Caco-2 (cell line): ENCODE measurements around the gene TMF1. TPM values are rescaled to one million over a fixed set of nuclear protein-coding genes. Genes with fewer than 3 reads are reported as not detected.

ENCODE experiments used
- BruUV-seq: library from RNA; stranded (reverse); fragments of 400-500 nt; replicated peaks from 2 replicates; lab custom pipeline; 2021; lab: Mats Ljungman, UMichigan
- CTCF ChIA-PET: fragments of 300-600 bp; sonication (Branson Sonifier 250); formaldehyde crosslinking; loops from one replicate; lab custom pipeline; 2022; ENCODE audit warnings: antibody characterized with exemption; lab: Charles Lee
- POLR2A ChIA-PET: fragments of 300-600 bp; sonication (Branson Sonifier 250); formaldehyde crosslinking; loops from one replicate; lab custom pipeline; 2022; ENCODE audit warnings: antibody characterized with exemption; lab: Charles Lee
- DNase-seq, 2 experiments: peaks; one replicate each; pipeline versions ENCODE4 v3.0.0 to v3.0.0-alpha.2; 2020 to 2022
- H3K27me3 ChIP-seq: replicated peaks from 2 replicates; pipeline ENCODE4 v1.6.0; 2011; ENCODE audit warnings: low read length; ENCODE audit not compliant: control insufficient read depth, insufficient read depth
- H3K36me3 ChIP-seq: 2 replicates; pipeline ENCODE4 v1.5.1; 2011; ENCODE audit warnings: low read length; ENCODE audit not compliant: control insufficient read depth, insufficient read depth
- H3K4me1 ChIP-seq: fragments of 250-450 bp; sonication (Bioruptor Pico); 2 replicates; pipeline ENCODE4 v1.5.1; 2020; ENCODE audit warnings: mild to moderate bottlenecking
- H3K4me3 ChIP-seq: 2 replicates; pipeline ENCODE4 v1.5.1; 2011; ENCODE audit warnings: low read depth, mild to moderate bottlenecking, control low read depth, low read length
- H3K9me3 ChIP-seq: fragments of 250-450 bp; sonication (Bioruptor Pico); 2 replicates; pipeline ENCODE4 v1.5.1; 2020; ENCODE audit warnings: mild to moderate bottlenecking, moderate library complexity
- H3K27ac Mint-ChIP-seq: one replicate; pipeline ENCODE4 v1.8.0; 2022; ENCODE audit warnings: mixed read lengths; ENCODE audit not compliant: unreplicated experiment
- H3K27me3 Mint-ChIP-seq: one replicate; pipeline ENCODE4 v1.8.0; 2022; ENCODE audit warnings: mixed read lengths; ENCODE audit not compliant: insufficient read depth, unreplicated experiment
- H3K36me3 Mint-ChIP-seq: one replicate; pipeline ENCODE4 v1.8.0; 2022; ENCODE audit warnings: mild to moderate bottlenecking, mixed read lengths; ENCODE audit not compliant: insufficient read depth, unreplicated experiment
- H3K4me1 Mint-ChIP-seq: one replicate; pipeline ENCODE4 v1.8.0; 2022; ENCODE audit warnings: low read depth, mixed read lengths; ENCODE audit not compliant: unreplicated experiment
- H3K4me3 Mint-ChIP-seq: one replicate; pipeline ENCODE4 v1.8.0; 2022; ENCODE audit warnings: mild to moderate bottlenecking, moderate library complexity, mixed read lengths; ENCODE audit not compliant: unreplicated experiment
- H3K9me3 Mint-ChIP-seq: one replicate; pipeline ENCODE4 v1.8.0; 2022; ENCODE audit warnings: mixed read lengths; ENCODE audit not compliant: unreplicated experiment
- CTCF ChIP-seq, 2 experiments: fragments of 200-600 bp in 1 of 2; IDR thresholded peaks; 1 replicate in 1 of 2; 2 replicates in 1 of 2; pipeline versions ENCODE4 v1.5.1 to v1.8.0; 2011 to 2022; ENCODE audit warnings: antibody characterized with exemption in 1 of 2, control low read depth in 1 of 2, inconsistent platforms in 1 of 2, low read depth in 1 of 2, low read length in 1 of 2, mild to moderate bottlenecking in 1 of 2, moderate library complexity in 1 of 2; ENCODE audit not compliant: insufficient read depth in 1 of 2, severe bottlenecking in 1 of 2, unreplicated experiment in 1 of 2
- intact Hi-C: fragments of 100-400 bp; cut with micrococcal nuclease; formaldehyde crosslinking; loops from one replicate; pipeline ENCODE4 v1.10.0; 2022; ENCODE audit not compliant: unreplicated experiment
- total RNA-seq: library from RNA; stranded (reverse); gene quantifications from 2 replicates; pipeline ENCODE4 v1.2.3, GENCODE V29; 2022

Gene TMF1
- total RNA-seq, 1 experiment from 2014 or later: 30.2 TPM

- H3K4me3 ChIP-seq: no peak overlapping the region
- no peaks in the 10 kb centered on the region for H3K36me3 ChIP-seq
- H3K4me1 ChIP-seq: no peaks in the 10 kb centered on the region
- POLR2A ChIA-PET: no interaction called here
- Mint-ChIP-seq H3K27ac (no peak overlapping the region), H3K4me3 (no peak overlapping the region), H3K27me3 (no peaks in the 10 kb centered on the region), H3K4me1 (no peaks in the 10 kb centered on the region), H3K36me3 (no peaks in the 10 kb centered on the region), H3K9me3 (no peaks in the 10 kb centered on the region)
- TF ChIP-seq CTCF (IDR thresholded peaks at IDR 0.05; ENCODE audit: insufficient read depth in 1 of 2, low read depth in 1 of 2, low read length in 1 of 2, severe bottlenecking in 1 of 2, unreplicated experiment in 1 of 2): no peak
- no peaks in the 10 kb centered on the region for H3K27me3 ChIP-seq
- CTCF ChIA-PET: no interaction called here
- no TSS peak for BruUV-seq
- H3K9me3 ChIP-seq: no peaks in the 10 kb centered on the region
- intact Hi-C loops: no loop called here
- DNase-seq: no peak
Measured at GRCh38 chr3:69097407-69098086, 45.4 kb upstream of the TMF1 start.

GRCh38 chr3:69096299-69096698, 44.2 kb upstream of the TMF1 start:
- ChIA-PET POLR2A (no interaction called here), CTCF (no interaction called here)
- no peak for TF ChIP-seq CTCF (IDR thresholded peaks at IDR 0.05; ENCODE audit: insufficient read depth in 1 of 2, low read depth in 1 of 2, low read length in 1 of 2, severe bottlenecking in 1 of 2, unreplicated experiment in 1 of 2)
- no peaks in the 10 kb centered on the region for H3K9me3 Mint-ChIP-seq
- no peak overlapping the region for H3K27ac Mint-ChIP-seq
- H3K4me1 Mint-ChIP-seq: no peaks in the 10 kb centered on the region
- BruUV-seq: no TSS peak
- Histone ChIP-seq H3K4me3 (no peak overlapping the region), H3K4me1 (no peaks in the 10 kb centered on the region), H3K27me3 (no peaks in the 10 kb centered on the region), H3K36me3 (no peaks in the 10 kb centered on the region), H3K9me3 (no peaks in the 10 kb centered on the region)
- DNase-seq: no peak
- intact Hi-C loops: no loop called here
- H3K4me3 Mint-ChIP-seq: no peak overlapping the region
- no peaks in the 10 kb centered on the region for H3K36me3 Mint-ChIP-seq
- no peaks in the 10 kb centered on the region for H3K27me3 Mint-ChIP-seq

GRCh38 chr3:69095636-69096035, 43.5 kb upstream of the TMF1 start:
- no peak overlapping the region for H3K4me3 ChIP-seq
- no peak for TF ChIP-seq CTCF (IDR thresholded peaks at IDR 0.05; ENCODE audit: insufficient read depth in 1 of 2, low read depth in 1 of 2, low read length in 1 of 2, severe bottlenecking in 1 of 2, unreplicated experiment in 1 of 2)
- intact Hi-C loops: no loop called here
- ChIA-PET POLR2A (no interaction called here), CTCF (no interaction called here)
- no peaks in the 10 kb centered on the region for H3K9me3 Mint-ChIP-seq
- no peaks in the 10 kb centered on the region for H3K27me3 ChIP-seq
- H3K4me1 Mint-ChIP-seq: peaks cover 3% of the 10 kb centered on the region
- H3K36me3 Mint-ChIP-seq: no peaks in the 10 kb centered on the region
- no peak for DNase-seq
- no peaks in the 10 kb centered on the region for H3K9me3 ChIP-seq
- no TSS peak for BruUV-seq
- H3K4me3 Mint-ChIP-seq: no peak overlapping the region
- H3K4me1 ChIP-seq: no peaks in the 10 kb centered on the region
- H3K27ac Mint-ChIP-seq: no peak overlapping the region
- H3K27me3 Mint-ChIP-seq: no peaks in the 10 kb centered on the region
- no peaks in the 10 kb centered on the region for H3K36me3 ChIP-seq
